Body of pancreas (tissue), 4 donors: Measurements from ENCODE around the gene TST.

Experiments used
- POLR2A ChIP-seq, 3 donors: fragments of 450-650 bp; IDR thresholded peaks; one replicate each; pipeline ENCODE4 v1.6.1; 2016; ENCODE audit warnings: antibody characterized with exemption in 3 of 3, mild to moderate bottlenecking in 2 of 3
- TF ChIP-seq, protein P1 (sequence below), 7 experiments: fragments of 450-650 bp in 4 of 7; fragments of 200-600 bp in 3 of 7; sonication (generic) in 3 of 7; IDR thresholded peaks; one replicate each; pipeline ENCODE4 v1.5.1; 2016 to 2019; ENCODE audit warnings: antibody characterized with exemption in 7 of 7

DNA sequence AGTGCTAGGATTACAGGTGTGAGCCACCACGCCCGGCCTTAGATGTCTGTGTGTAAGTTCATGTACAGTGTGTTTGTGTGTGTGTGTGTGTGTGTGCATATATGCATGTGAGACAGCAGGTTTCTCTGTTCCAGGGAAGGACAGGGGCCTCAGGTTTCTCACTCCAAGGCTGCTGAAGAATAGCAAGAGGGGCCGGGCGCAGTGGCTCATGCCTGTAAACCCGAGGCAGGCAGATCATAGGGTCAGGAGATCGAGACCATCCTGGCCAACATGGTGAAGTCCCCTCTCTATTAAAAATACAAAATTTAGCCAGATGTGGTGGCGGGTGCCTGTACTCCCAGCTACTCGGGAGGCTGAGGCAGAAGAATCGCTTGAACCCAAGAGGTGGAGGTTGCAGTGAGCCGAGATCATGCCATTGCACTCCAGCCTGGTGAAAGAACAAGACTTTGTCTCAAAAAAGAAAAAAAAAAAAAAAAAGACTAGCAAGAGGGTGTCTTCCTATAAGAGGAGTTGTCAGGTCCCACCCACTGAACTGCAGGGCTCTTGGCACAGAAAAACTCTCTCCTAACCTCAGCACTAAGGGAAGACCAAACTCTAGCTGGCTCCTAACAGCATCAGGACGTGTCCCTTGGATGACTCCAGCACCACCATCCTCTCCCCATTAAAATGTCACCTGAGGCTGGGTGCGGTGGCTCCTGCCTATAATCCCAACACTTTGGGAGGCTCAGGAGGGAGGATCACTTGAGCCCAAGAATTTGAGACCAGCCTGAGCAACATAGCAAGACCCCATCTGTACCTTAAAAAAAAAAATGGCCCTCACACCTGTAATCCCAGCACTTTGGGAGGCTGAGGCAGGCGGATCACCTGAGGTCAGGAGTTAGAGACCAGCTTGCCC, 40.0 kb downstream of the TST start:
- no peak for TF ChIP-seq POLR2A (IDR thresholded peaks at IDR 0.05)
- TF ChIP-seq, protein P1, sequence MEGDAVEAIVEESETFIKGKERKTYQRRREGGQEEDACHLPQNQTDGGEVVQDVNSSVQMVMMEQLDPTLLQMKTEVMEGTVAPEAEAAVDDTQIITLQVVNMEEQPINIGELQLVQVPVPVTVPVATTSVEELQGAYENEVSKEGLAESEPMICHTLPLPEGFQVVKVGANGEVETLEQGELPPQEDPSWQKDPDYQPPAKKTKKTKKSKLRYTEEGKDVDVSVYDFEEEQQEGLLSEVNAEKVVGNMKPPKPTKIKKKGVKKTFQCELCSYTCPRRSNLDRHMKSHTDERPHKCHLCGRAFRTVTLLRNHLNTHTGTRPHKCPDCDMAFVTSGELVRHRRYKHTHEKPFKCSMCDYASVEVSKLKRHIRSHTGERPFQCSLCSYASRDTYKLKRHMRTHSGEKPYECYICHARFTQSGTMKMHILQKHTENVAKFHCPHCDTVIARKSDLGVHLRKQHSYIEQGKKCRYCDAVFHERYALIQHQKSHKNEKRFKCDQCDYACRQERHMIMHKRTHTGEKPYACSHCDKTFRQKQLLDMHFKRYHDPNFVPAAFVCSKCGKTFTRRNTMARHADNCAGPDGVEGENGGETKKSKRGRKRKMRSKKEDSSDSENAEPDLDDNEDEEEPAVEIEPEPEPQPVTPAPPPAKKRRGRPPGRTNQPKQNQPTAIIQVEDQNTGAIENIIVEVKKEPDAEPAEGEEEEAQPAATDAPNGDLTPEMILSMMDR (IDR thresholded peaks at IDR 0.05): no peak
